OCI-LY7 (cell line): ENCODE results near the gene SELENOH.

Experiments
- EZH2phosphoT487 ChIP-seq: fragments of 200-600 bp; sonication (generic); IDR thresholded peaks from 2 replicates; pipeline ENCODE4 v1.6.1; 2018; ENCODE audit warnings: low read depth, borderline replicate concordance, mild to moderate bottlenecking, mixed run types, antibody characterized with exemption, low read length, moderate library complexity, mixed read lengths
- TF ChIP-seq, protein P1 (sequence below): fragments of 200-600 bp; sonication (generic); conservative IDR thresholded peaks from 2 replicates; pipeline ENCODE4 v1.5.1; 2014; ENCODE audit warnings: mild to moderate bottlenecking, antibody characterized with exemption, low read length, moderate library complexity, mixed read lengths

DNA sequence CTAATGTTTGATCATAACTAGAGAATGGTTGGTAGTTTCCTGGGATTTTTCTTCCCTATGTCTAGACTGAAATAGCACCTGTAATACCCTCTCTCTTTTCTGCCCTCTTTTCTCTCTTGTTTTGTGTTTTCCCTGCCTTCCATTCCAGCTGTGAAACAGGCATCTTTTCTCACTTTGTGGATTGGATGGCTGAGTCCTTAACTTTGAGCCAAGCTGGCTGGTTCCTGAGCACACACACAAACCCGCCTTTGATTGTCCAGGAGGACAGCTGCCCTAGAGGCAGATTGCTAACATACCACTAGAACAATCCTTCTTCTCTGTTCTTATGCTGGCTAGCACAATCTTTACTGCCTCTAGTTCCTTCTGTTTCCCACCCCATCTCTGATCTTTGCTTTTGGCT lies 38.0 kb downstream of the SELENOH start:
- TF ChIP-seq, protein P1, sequence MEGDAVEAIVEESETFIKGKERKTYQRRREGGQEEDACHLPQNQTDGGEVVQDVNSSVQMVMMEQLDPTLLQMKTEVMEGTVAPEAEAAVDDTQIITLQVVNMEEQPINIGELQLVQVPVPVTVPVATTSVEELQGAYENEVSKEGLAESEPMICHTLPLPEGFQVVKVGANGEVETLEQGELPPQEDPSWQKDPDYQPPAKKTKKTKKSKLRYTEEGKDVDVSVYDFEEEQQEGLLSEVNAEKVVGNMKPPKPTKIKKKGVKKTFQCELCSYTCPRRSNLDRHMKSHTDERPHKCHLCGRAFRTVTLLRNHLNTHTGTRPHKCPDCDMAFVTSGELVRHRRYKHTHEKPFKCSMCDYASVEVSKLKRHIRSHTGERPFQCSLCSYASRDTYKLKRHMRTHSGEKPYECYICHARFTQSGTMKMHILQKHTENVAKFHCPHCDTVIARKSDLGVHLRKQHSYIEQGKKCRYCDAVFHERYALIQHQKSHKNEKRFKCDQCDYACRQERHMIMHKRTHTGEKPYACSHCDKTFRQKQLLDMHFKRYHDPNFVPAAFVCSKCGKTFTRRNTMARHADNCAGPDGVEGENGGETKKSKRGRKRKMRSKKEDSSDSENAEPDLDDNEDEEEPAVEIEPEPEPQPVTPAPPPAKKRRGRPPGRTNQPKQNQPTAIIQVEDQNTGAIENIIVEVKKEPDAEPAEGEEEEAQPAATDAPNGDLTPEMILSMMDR = no peak
- no peak for TF ChIP-seq EZH2phosphoT487
